Activated gamma-delta T cell treated with Interleukin-2 at 50 U/mL for 16 hours (primary cell): Measurements from ENCODE around the gene TBC1D2B.

Experiments
- DNase-seq: peaks from one replicate; pipeline ENCODE4 v3.0.0-alpha.2; 2020

Gene TBC1D2B

GRCh38 chr15:78071383-78071782 lies 6.1 kb downstream of the TBC1D2B start:
- DNase-seq: no peak

GRCh38 chr15:78070049-78070700 lies 7.3 kb downstream of the TBC1D2B start:
- no peak for DNase-seq

DNA sequence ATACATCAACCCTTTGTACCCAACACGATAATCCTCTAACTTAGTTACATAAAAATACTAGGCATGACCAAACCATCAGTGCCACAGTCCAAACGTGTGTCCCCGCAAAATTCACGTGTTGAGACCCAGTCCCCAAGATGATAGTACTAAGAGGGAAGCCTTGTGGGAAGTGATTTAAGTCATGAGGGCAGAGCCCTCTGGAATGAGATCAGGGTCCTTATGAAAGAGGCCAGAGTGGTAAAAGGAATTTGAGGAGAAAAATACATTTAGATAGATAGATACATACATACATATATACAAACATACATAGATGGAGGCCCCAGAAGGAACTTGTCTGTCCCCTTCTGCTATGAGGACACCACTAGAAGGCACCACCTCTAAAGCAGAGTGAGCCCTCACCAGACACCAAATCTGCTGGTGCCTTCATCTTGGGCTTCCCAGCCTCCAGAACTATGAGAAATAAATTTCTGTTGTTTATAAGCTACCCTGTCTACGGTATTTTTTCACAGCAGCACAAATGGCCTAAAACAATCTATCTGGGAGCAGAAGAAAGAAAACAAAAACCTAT lies 8.0 kb downstream of the TBC1D2B start:
- no peak for DNase-seq

DNA sequence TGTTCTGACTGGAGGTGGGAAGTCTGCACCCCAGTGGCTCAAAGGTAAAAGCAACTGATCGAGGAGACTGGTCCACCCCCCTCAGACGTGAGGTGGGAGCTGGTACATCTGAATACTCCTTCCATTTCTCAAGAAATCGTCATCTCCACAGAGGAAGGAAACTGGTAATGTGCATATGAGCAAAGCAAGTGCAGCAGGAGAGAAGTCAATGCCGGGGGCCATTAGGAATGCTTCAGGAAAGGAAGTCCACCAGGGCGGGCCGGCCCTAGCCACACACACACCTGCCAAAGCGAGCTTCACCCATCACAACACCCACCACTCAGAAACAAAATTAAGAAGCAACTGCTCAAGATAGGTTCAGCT lies 8.5 kb downstream of the TBC1D2B start:
- no peak for DNase-seq

DNA sequence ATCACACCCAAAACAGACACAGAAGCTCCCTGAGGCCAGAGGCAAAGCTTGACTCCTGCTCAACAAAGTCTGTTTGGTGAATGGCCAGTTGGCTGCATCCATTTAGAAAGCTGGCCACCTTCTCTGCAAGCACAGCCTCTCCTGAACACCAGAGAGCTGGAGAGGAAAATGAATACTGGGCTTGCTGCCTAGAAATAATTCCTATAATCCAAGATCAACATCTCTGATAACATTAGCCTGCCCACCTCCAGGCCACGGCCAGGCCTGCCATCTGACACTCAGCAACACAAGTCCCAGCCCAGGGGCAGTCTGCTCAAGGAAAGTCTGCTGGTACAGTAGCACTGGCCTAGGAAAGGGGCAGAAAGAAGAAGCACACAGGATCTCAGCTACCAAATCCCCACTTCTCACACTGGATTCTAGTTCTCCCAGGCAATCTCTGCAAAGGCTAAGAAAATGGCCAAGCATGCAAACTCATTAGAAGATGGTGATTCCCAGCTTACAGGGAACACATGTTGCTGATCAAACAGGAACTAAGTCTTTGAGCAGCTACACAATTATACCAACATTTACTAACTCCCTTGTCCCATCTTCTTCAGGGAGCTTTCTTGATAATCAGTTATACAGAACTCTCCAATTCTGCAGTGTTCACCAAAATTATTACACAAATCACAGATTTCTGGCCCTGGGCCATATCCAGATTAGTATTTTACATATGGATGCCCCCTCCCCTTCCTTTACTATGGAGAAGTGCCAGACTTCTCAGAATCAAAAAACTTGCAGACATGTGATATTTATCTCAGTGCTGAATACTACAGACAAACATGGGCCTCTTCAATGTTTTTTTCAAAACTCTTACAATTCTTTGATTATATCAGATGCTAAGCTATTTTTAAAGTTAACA lies 9.9 kb downstream of the TBC1D2B start:
- DNase-seq: no peak

- DNase-seq: no peak
Observed at GRCh38 chr15:78065973-78066946, 11.3 kb downstream of the TBC1D2B start.

DNA sequence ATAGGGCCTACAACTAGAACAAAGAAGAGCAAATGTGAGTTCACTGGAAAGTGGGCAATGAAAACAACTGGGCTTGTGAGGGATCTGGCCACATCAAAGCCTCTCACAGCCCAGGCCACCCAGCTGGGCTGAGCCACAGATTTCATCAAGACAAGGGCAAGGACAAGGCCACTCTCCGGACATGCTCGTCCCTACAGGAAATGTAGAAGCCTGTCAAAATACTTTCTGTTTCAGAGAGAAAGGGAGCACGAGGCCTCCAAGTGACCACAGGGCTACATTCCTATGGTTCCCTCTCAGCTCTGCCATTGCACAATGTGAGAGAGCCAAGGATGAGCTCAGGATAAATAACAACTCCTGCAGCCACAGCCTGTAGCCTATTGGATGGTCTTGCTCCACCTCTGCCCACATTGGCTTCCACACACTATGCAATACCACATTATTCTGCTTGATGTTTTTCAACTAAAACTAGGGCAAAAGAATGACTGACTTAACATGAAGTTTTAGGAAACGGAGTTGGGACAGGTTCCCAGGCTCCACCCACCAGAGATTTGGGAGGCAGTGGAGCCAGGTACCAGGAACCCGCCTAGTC lies 12.1 kb downstream of the TBC1D2B start:
- DNase-seq: no peak

DNA sequence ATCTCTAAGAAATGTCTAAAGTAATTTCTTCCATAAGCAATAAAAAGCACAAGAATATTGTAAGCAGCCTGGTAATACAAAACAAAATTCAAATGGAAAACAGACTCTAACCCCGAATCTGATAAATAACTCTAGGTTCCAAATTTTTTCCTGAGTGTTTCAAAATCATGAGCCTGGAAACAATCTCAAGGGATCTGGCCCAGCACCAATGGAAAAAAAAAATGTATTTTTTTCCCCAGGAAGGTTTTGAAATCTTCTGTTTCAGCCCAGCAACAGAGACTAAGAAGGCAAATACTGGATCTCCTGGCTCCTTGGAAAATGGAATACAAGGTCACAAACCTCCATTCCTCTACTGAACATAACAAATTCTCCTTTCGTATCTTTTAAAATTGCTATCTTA lies 13.0 kb downstream of the TBC1D2B start:
- DNase-seq: no peak

GRCh38 chr15:78063970-78064385 lies 13.5 kb downstream of the TBC1D2B start:
- no peak for DNase-seq

GRCh38 chr15:78063217-78063616 lies 14.3 kb downstream of the TBC1D2B start:
- no peak for DNase-seq

DNA sequence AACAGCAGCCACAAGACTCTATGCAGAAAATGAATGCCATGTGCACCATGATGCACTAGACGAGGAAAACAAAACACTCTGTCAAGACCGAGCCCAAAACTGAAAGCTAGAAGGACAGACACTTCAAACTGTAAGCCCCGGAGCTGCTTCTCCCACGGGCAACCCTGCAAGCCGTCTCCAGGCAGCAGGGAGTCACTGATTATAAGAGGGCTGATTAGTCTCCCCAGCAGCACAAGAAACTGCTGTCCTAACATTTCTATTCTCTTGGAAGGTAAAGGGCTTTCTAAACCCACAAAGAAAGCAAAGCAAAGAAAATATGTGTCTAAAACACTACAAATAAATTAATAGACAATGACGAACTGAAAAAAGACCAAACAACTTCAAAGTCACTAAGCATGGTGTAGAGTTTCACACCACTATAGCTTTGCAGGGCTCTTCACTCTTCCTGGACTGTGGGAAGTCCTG lies 15.5 kb downstream of the TBC1D2B start:
- DNase-seq: no peak

- DNase-seq: no peak
Observed at GRCh38 chr15:78060232-78060631, 17.3 kb downstream of the TBC1D2B start.

DNA sequence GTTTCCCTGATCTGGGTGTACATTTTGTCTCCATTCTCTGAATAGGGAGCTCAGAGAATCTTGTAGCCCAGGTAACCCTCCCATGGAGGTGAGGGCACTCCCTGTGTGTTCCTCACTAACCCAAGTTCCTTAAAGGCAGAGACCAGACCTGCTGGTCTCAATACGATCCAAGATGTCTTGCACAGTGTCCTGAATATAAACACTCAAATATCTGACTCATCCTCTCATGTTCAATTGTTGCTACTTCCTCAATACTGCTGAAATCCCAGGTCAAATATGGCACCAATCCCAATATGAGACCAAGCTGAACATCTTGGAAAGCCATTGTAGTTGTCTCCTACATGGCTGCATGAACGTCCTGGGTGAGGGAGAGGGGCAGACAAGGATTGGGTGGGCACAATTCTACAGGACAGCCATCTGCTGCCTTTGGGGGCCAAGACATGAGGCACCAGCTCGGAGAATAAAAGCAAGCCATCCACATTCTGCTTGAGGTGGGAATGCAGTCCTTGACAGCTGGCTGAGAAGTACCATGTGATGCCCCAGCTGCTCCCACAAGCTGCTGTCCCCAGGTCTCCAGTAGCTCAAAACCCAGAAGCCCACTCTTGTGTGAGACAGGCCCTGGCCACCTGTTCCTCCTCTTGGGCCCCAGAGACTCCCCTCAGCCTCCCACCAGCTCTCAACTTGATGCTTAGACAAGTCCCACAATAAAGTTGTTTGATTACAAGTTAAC lies 18.2 kb downstream of the TBC1D2B start:
- no peak for DNase-seq

GRCh38 chr15:78058401-78058935 lies 19.0 kb downstream of the TBC1D2B start:
- no peak for DNase-seq

GRCh38 chr15:78057803-78058202 lies 19.7 kb downstream of the TBC1D2B start:
- DNase-seq: no peak

- DNase-seq: no peak
Observed at GRCh38 chr15:78056714-78057269, 20.7 kb downstream of the TBC1D2B start.

- DNase-seq: no peak
Observed at GRCh38 chr15:78055919-78056713, 21.4 kb downstream of the TBC1D2B start.

DNA sequence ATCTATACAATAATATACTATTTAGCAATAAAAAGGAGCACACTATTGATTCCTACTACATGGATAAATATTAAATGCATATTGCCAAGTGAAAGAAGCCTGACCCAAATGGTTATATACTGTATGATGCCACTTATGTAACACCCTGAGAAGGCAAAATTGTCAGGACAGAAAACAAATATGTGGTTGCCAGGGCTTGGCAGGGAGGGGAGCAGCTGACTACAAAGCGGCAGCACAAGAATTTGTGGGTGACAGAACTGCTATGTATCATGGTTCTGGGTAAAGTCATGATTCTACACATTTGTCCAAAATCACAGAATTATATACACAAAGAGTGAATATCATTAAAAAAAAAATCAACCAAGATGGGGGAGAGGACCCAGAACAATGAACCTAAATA lies 22.5 kb downstream of the TBC1D2B start:
- no peak for DNase-seq

GRCh38 chr15:78054518-78054917 lies 23.0 kb downstream of the TBC1D2B start:
- DNase-seq: no peak

GRCh38 chr15:78052545-78052944 lies 25.0 kb downstream of the TBC1D2B start:
- DNase-seq: no peak
